PFSK-1 (cell line): ENCODE results near the gene PCDHGA7.

Source experiments
- FOXP2 ChIP-seq: optimal IDR thresholded peaks from 2 replicates; pipeline ENCODE3; 2011; ENCODE audit warnings: borderline replicate concordance, control low read depth, inconsistent platforms; ENCODE audit not compliant: insufficient read depth; ENCODE audit errors: extremely low read length, extremely low read depth
- POLR2AphosphoS5 ChIP-seq: IDR thresholded peaks from 2 replicates; pipeline ENCODE4 v1.6.1; 2012; ENCODE audit warnings: low read depth, mild to moderate bottlenecking, control low read depth, low read length, moderate library complexity
- REST ChIP-seq, 2 experiments: IDR thresholded peaks; 2 replicates each; pipeline versions ENCODE4 v1.6.1 to v1.8.0; 2011 to 2012; ENCODE audit warnings: low read depth in 2 of 2, low read length in 2 of 2, control low read depth in 1 of 2, inconsistent platforms in 1 of 2, mild to moderate bottlenecking in 1 of 2, moderate library complexity in 1 of 2; ENCODE audit not compliant: insufficient read depth in 1 of 2
- SIN3A ChIP-seq: IDR thresholded peaks from 2 replicates; pipeline ENCODE4 v1.6.1; 2012; ENCODE audit warnings: mild to moderate bottlenecking, low read length, moderate library complexity, borderline replicate concordance; ENCODE audit not compliant: insufficient read depth
- TAF1 ChIP-seq: IDR thresholded peaks from 2 replicates; pipeline ENCODE4 v1.6.1; 2012; ENCODE audit warnings: low read length, control low read depth, borderline replicate concordance; ENCODE audit not compliant: insufficient read depth

The PCDHGA7 gene

GRCh38 chr5:141431286-141431685 lies 48.7 kb downstream of the PCDHGA7 start:
- TF ChIP-seq FOXP2 (no peak), TAF1 (no peak), POLR2AphosphoS5 (no peak), SIN3A (no peak), REST (IDR thresholded peaks at IDR 0.05; ENCODE audit: insufficient read depth in 1 of 2, low read depth in 2 of 2, low read length in 2 of 2) (no peak)

DNA sequence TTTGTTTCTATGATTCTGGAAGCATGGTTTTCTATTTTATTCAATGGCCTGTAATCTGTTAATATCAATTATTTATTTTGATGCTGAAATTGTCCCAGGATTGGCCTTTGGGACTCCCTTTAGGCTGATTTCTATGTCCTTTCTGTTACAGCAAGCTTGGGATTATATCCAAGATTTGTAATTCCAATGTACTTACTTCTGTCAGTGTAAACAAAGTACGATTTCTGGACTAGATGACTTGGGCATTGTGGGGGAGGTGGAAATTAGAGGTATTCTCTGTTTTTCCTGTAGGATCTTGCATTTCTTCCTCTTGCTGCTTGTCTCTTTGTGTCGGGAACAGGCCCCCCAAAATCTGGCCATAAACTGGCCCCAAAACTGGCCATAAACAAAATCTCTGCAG lies 51.5 kb downstream of the PCDHGA7 start:
- TF ChIP-seq TAF1 (no peak), SIN3A (no peak), FOXP2 (no peak), POLR2AphosphoS5 (no peak), REST (IDR thresholded peaks at IDR 0.05; ENCODE audit: insufficient read depth in 1 of 2, low read depth in 2 of 2, low read length in 2 of 2) (no peak)
